Neutrophil (primary cell): ENCODE measurements around the gene KIF26A.

Experiments used
- H3K27ac ChIP-seq: fragments of 200-600 bp; sonication (generic); 2 replicates; pipeline ENCODE4 v1.5.1; 2016; ENCODE audit warnings: mild to moderate bottlenecking, moderate library complexity
- H3K27me3 ChIP-seq: fragments of 200-600 bp; sonication (generic); 2 replicates; pipeline ENCODE4 v1.6.0; 2016; ENCODE audit warnings: mild to moderate bottlenecking
- H3K36me3 ChIP-seq: fragments of 200-600 bp; sonication (generic); 2 replicates; pipeline ENCODE4 v1.5.1; 2017
- H3K4me1 ChIP-seq, 2 experiments: fragments of 200-600 bp in 1 of 2; sonication (generic) in 1 of 2; 1 replicate in 1 of 2; 2 replicates in 1 of 2; pipeline versions ENCODE4 v1.5.1 to v1.6.1; 2013 to 2016; ENCODE audit warnings: low read depth in 1 of 2, low read length in 1 of 2, mild to moderate bottlenecking in 1 of 2, moderate library complexity in 1 of 2; ENCODE audit not compliant: control insufficient read depth in 1 of 2, insufficient read depth in 1 of 2
- H3K4me3 ChIP-seq, 2 experiments: fragments of 200-600 bp in 1 of 2; sonication (generic) in 1 of 2; 1 replicate in 1 of 2; 2 replicates in 1 of 2; pipeline ENCODE4 v1.5.1; 2013 to 2016; ENCODE audit warnings: low read depth in 1 of 2, low read length in 1 of 2, mild to moderate bottlenecking in 1 of 2, moderate library complexity in 1 of 2
- H3K9me3 ChIP-seq: fragments of 200-600 bp; sonication (generic); 2 replicates; pipeline ENCODE4 v1.5.1; 2016
- CTCF ChIP-seq: fragments of 200-600 bp; sonication (generic); IDR thresholded peaks from 2 replicates; pipeline ENCODE4 v1.5.1; 2016; ENCODE audit warnings: antibody characterized with exemption

Gene KIF26A

GRCh38 chr14:104191409-104191997 lies 53.1 kb downstream of the KIF26A start:
- H3K9me3 ChIP-seq: no peaks in the 10 kb centered on the region
- no peaks in the 10 kb centered on the region for H3K4me1 ChIP-seq
- TF ChIP-seq CTCF: no peak
- no peaks in the 10 kb centered on the region for H3K36me3 ChIP-seq
- peaks cover 6% of the 10 kb centered on the region for H3K27me3 ChIP-seq
- H3K4me3 ChIP-seq: no peak overlapping the region
- H3K27ac ChIP-seq: no peak overlapping the region

GRCh38 chr14:104192146-104192882 lies 53.9 kb downstream of the KIF26A start:
- Histone ChIP-seq H3K27me3 (peaks cover 9% of the 10 kb centered on the region), H3K27ac (no peak overlapping the region), H3K9me3 (no peaks in the 10 kb centered on the region), H3K4me1 (no peaks in the 10 kb centered on the region), H3K36me3 (no peaks in the 10 kb centered on the region), H3K4me3 (no peak overlapping the region)
- no peak for TF ChIP-seq CTCF

DNA sequence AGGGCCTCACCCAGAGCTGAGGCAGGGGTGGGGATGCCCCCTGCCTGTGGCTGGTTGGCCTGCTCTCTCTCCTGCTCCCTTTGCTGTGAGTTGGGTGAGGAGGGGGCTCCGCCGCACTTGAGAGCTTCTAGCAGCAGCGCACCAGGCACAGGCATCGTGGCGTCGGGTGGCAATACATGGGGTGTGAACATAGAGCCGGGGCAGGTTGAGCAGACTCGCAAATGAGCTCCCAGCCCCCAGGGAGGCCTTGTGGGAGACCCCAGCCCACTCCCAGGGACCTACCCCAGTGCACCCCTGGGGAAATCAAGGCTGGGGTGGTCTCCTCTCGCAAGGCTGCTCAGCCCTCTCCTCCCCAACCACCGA lies 54.5 kb downstream of the KIF26A start:
- no peak for TF ChIP-seq CTCF
- Histone ChIP-seq H3K36me3 (no peaks in the 10 kb centered on the region), H3K27me3 (peaks cover 9% of the 10 kb centered on the region), H3K9me3 (no peaks in the 10 kb centered on the region), H3K4me3 (no peak overlapping the region), H3K4me1 (no peaks in the 10 kb centered on the region), H3K27ac (no peak overlapping the region)

GRCh38 chr14:104194016-104194415 lies 55.6 kb downstream of the KIF26A start:
- no peak for TF ChIP-seq CTCF
- Histone ChIP-seq H3K27me3 (peaks cover 9% of the 10 kb centered on the region), H3K4me1 (no peaks in the 10 kb centered on the region), H3K9me3 (no peaks in the 10 kb centered on the region), H3K27ac (no peak overlapping the region), H3K36me3 (no peaks in the 10 kb centered on the region), H3K4me3 (no peak overlapping the region)

DNA sequence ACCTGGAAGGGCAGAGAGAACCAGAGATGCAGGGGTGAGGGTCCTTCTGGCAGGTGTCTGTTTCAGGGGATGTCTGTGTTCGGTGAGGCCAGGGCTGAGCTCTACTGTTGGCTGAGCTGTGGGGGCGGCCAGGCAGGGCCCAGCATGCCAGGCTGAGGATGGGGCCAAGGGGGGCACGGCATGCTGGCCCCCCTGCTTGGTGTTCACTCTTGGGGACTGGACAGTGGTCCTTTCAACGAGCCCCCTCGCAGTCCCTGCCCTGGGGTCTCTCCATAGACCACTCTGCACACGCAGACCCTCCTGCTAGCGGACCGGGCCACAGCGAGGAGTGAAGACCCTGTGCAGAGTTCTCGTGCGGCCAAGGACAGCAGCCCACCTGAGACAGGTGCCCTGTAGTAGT lies 56.3 kb downstream of the KIF26A start:
- Histone ChIP-seq H3K9me3 (no peaks in the 10 kb centered on the region), H3K4me3 (no peak overlapping the region), H3K4me1 (no peaks in the 10 kb centered on the region), H3K36me3 (no peaks in the 10 kb centered on the region), H3K27ac (no peak overlapping the region), H3K27me3 (peaks cover 9% of the 10 kb centered on the region)
- no peak for TF ChIP-seq CTCF
